Measurements from ENCODE around the gene LOC128125822.

- TF ChIP-seq CTCF (conservative IDR thresholded peaks at IDR 0.05; ENCODE audit: low read depth in 2 of 2) = no peak
- no peak for TF ChIP-seq EZH2phosphoT487 (IDR thresholded peaks at IDR 0.05; ENCODE audit: unreplicated experiment)
- no peak for TF ChIP-seq NANOG (IDR thresholded peaks at IDR 0.05; ENCODE audit: borderline replicate concordance)
- no peak for TF ChIP-seq EZH2 (IDR thresholded peaks at IDR 0.05; ENCODE audit: low read depth, unreplicated experiment)
- no peak for TF ChIP-seq REST (IDR thresholded peaks at IDR 0.05; ENCODE audit: unreplicated experiment)
- no peak for TF ChIP-seq POLR2AphosphoS5 (IDR thresholded peaks at IDR 0.05; ENCODE audit: low read depth)
- TF ChIP-seq JUNB (IDR thresholded peaks at IDR 0.05; ENCODE audit: unreplicated experiment) = no peak
- TF ChIP-seq ZNF114 (CRISPR knock-in tag; IDR thresholded peaks at IDR 0.05) = no peak
- TF ChIP-seq ETS1 (IDR thresholded peaks at IDR 0.05) = no peak
Measured at GRCh38 chr6:63576985-63577712, 4.9 kb downstream of the LOC128125822 start.

Data from GM23338 (cell line).